ENCODE results near the gene CHD1L. TPM values are rescaled to one million over a fixed set of nuclear protein-coding genes. Genes with fewer than 3 reads are reported as not detected.
A peak's percentile ranks its signal among the peaks of the same experiment; 100 is the strongest.

CHD1L gene
- total RNA-seq, 4 donors from 2014 or later, result 14.4 to 22.1 (median 20.7) TPM

DNA sequence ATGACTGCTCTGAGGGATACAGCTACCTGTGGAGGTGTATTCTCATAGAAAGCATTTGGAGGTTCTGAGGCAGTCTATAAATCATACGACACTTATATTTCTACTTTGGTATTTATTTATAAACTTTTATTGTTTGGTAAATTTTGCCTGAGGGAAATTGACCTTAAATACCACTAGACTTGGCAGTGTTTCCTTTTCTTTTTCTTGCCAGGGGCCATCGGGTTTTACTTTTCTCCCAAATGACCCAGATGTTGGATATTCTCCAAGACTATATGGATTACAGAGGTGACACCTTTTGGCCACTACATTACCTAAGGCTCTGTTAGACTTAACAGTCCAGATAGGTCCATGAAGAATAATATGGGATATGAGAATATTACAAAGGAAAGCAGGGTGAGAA, 28.2 kb downstream of the CHD1L start:
- Histone ChIP-seq H3K27ac (no peak overlapping the region), H3K9me3 (no peaks in the 10 kb centered on the region), H3K27me3 (no peaks in the 10 kb centered on the region), H3K4me1 (peaks cover 0 to 14% (median 0%) of the 10 kb centered on the region in 3 donors), H3K36me3 (peaks cover 0 to 78% of the 10 kb centered on the region in 2 donors), H3K4me3 (no peak overlapping the region)
- no peak for ATAC-seq
- WGBS, 2 donors (ENCODE audit: low coverage in 1 of 2), result 45 to 53% methylated on average over 2 of the region's 2 CpGs
- TF ChIP-seq POLR2AphosphoS5 (IDR thresholded peaks at IDR 0.05), result no peak
- TF ChIP-seq EP300 (IDR thresholded peaks at IDR 0.05), result no peak

DNA sequence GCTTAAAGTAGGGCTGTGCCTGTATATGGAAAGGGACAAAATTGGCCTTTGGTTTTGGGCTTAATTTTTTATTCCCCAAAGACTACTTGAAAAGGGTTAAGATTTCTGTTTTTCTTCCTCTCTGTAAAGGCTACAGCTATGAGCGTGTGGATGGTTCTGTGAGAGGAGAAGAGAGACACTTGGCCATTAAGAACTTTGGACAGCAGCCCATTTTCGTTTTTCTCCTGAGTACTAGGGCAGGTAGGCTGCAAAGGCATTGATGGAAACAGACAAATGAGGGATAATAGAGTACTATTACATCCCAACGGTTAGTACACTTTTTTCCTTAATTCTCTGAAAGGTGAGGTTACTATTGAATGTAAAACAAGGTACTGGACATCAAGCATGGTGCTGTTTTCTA, 29.6 kb downstream of the CHD1L start:
- 39 to 47% methylated on average over 3 of the region's 3 CpGs for WGBS, 2 donors (ENCODE audit: low coverage in 1 of 2)

DNA sequence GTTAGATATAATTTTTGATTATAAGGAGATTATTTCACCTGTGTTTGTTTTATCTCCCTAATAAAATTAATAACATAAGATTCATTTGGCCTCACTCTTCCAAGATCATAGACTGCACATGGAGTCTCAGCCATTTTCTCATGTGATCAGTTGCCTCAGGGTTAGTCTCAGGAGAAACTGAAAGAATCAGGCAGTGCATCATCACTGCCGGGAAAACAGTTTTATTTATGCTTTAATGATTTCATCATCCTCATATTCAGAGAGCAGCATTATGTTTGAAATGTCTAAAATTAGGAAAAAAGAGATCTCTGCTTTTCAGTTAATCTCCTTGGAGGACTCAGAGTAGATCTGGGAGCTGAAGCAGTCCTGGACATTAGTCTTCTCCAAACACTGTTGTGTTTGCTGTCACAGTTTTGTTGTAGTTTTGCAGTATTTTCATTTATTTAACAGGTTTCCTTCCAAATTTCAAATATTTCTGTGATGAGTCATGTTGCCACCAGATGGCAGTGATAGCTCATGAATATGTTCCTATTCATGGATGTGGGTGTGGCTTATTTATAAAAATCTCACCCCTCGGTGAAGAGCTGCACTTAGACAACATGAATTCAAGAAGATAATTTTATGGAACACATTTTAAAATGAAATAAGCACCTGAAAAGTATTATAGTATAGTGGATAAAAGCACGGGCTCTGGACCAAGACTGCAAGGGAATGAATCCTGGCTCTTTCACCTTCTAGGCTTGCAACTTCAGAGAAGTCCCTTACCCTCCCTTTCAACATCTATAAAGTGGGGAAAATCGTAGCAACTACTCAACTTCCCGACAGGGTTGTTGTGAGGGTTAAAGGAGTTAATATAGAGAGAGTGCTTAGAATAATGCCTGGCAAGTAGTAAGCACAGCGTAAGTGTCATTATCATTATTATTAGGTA, 31.2 kb downstream of the CHD1L start:
- Histone ChIP-seq H3K4me1 (peaks cover 0 to 14% (median 0%) of the 10 kb centered on the region in 3 donors), H3K27ac (peak overlapping the region in 2 of 4 donors; percentile 30 to 32), H3K9me3 (no peaks in the 10 kb centered on the region), H3K36me3 (peaks cover 0 to 76% of the 10 kb centered on the region in 2 donors), H3K4me3 (no peak overlapping the region), H3K27me3 (no peaks in the 10 kb centered on the region)
- ATAC-seq, result peak; percentile 87
- WGBS, 2 donors (ENCODE audit: low coverage in 1 of 2), result 36 to 48% methylated on average over 6 of the region's 6 CpGs
- TF ChIP-seq EP300 (IDR thresholded peaks at IDR 0.05) (no peak), POLR2AphosphoS5 (IDR thresholded peaks at IDR 0.05) (peak; percentile 41), POLR2A (IDR thresholded peaks at IDR 0.05) (no peak)
- TF ChIP-seq, protein P1, sequence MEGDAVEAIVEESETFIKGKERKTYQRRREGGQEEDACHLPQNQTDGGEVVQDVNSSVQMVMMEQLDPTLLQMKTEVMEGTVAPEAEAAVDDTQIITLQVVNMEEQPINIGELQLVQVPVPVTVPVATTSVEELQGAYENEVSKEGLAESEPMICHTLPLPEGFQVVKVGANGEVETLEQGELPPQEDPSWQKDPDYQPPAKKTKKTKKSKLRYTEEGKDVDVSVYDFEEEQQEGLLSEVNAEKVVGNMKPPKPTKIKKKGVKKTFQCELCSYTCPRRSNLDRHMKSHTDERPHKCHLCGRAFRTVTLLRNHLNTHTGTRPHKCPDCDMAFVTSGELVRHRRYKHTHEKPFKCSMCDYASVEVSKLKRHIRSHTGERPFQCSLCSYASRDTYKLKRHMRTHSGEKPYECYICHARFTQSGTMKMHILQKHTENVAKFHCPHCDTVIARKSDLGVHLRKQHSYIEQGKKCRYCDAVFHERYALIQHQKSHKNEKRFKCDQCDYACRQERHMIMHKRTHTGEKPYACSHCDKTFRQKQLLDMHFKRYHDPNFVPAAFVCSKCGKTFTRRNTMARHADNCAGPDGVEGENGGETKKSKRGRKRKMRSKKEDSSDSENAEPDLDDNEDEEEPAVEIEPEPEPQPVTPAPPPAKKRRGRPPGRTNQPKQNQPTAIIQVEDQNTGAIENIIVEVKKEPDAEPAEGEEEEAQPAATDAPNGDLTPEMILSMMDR (IDR thresholded peaks at IDR 0.05), result peak; percentile 25 to 53 (median 44)

More for the DNA sequence above, 29.6 kb downstream of the CHD1L start:
- Histone ChIP-seq H3K36me3 (peaks cover 0 to 79% of the 10 kb centered on the region in 2 donors), H3K4me1 (peaks cover 0 to 14% (median 0%) of the 10 kb centered on the region in 3 donors), H3K4me3 (no peak overlapping the region), H3K27me3 (no peaks in the 10 kb centered on the region), H3K27ac (no peak overlapping the region), H3K9me3 (no peaks in the 10 kb centered on the region)
- TF ChIP-seq EP300 (IDR thresholded peaks at IDR 0.05) (no peak), POLR2AphosphoS5 (IDR thresholded peaks at IDR 0.05) (no peak), POLR2A (IDR thresholded peaks at IDR 0.05) (no peak)
- TF ChIP-seq, protein P1 (IDR thresholded peaks at IDR 0.05), result no peak
- no peak for ATAC-seq

DNA sequence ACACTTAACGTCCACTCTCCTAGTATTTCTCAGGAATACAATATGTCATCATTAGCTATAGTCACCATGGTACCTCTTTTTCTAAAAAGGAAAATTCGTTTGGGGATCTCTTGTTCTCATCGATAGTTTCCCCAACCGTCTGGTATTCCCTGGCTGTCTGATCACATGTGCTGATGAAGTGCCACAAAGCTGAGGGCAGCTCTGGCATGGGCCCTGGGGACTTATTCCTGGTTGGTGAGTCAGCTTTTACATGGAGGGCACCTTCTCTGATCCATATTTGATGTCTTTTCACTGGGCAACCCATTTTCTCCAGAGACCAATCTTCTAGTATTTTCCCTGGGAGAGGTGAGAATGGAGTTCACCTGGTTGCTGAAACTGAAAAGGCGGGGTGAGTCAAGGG, 39.5 kb downstream of the CHD1L start:
- Histone ChIP-seq H3K27me3 (no peaks in the 10 kb centered on the region), H3K9me3 (no peaks in the 10 kb centered on the region), H3K4me1 (no peaks in the 10 kb centered on the region), H3K4me3 (no peak overlapping the region), H3K36me3 (peaks cover 0 to 94% of the 10 kb centered on the region in 2 donors), H3K27ac (no peak overlapping the region)
- WGBS, 2 donors (ENCODE audit: low coverage in 1 of 2), result 89 to 94% methylated on average over 5 of the region's 5 CpGs
- TF ChIP-seq POLR2AphosphoS5 (IDR thresholded peaks at IDR 0.05) (no peak), EP300 (IDR thresholded peaks at IDR 0.05) (no peak), POLR2A (IDR thresholded peaks at IDR 0.05) (no peak)
- TF ChIP-seq, protein P1 (IDR thresholded peaks at IDR 0.05), result no peak
- ATAC-seq, result no peak

DNA sequence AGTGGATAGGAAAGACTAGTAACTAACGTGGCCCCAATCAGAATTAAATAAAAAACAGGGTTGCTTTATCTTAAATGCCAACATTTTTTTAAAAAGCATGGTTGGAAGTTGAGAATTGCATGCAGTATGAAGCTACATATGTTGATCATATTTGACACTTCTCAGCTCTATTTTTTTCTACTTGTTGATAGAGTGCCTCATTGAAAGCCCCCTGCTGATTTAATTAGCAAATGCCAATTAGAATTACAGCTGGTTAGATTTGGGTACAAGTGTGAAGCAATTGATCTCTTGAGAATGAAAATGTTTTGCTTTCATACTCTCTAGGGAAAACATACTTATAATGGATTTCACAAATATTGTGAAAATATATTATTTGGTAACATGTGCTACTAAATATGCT, 40.5 kb downstream of the CHD1L start:
- H3K27me3 ChIP-seq, result no peaks in the 10 kb centered on the region
- no peaks in the 10 kb centered on the region for H3K9me3 ChIP-seq
- no peak overlapping the region for H3K27ac ChIP-seq
- no peaks in the 10 kb centered on the region for H3K4me1 ChIP-seq
- no peak overlapping the region for H3K4me3 ChIP-seq
- H3K36me3 ChIP-seq, result peaks cover 0 to 94% of the 10 kb centered on the region in 2 donors
- TF ChIP-seq, protein P1 (IDR thresholded peaks at IDR 0.05), result no peak
- no peak for TF ChIP-seq POLR2AphosphoS5 (IDR thresholded peaks at IDR 0.05)
- TF ChIP-seq EP300 (IDR thresholded peaks at IDR 0.05), result no peak
- no peak for TF ChIP-seq POLR2A (IDR thresholded peaks at IDR 0.05)
- 50 to 86% methylated on average over 1 of the region's 1 CpG for WGBS, 2 donors (ENCODE audit: low coverage in 1 of 2)
- no peak for ATAC-seq

Measured in gastroesophageal sphincter (tissue), 4 donors.